ENCODE results near the gene LDLRAD4.

GRCh38 chr18:13578400-13578799 is 359.8 kb downstream of the LDLRAD4 start:
- TF ChIP-seq EZH2 (IDR thresholded peaks at IDR 0.05) = no peak
- no peak for TF ChIP-seq POLR2AphosphoS5 (IDR thresholded peaks at IDR 0.05; ENCODE audit: borderline replicate concordance, low read depth, low read length)

Data from SK-N-MC (cell line).